Measurements from ENCODE around the gene CCNJL.

GRCh38 chr5:160268121-160268520, 44.2 kb downstream of the CCNJL start:
- TF ChIP-seq MAX (IDR thresholded peaks at IDR 0.05) (no peak), MAFK (IDR thresholded peaks at IDR 0.05; ENCODE audit: partially characterized antibody) (no peak), POLR2A (IDR thresholded peaks at IDR 0.05; ENCODE audit: low read length) (no peak), JUN (IDR thresholded peaks at IDR 0.05) (no peak), EHMT2 (IDR thresholded peaks at IDR 0.05; ENCODE audit: low read depth) (no peak), HOXB5 (CRISPR knock-in tag; IDR thresholded peaks at IDR 0.05) (no peak), FOSL2 (IDR thresholded peaks at IDR 0.05) (no peak), FOSL2 (CRISPR knock-in tag; IDR thresholded peaks at IDR 0.05) (no peak), RNF2 (IDR thresholded peaks at IDR 0.05; ENCODE audit: borderline replicate concordance, low read depth) (no peak)
- TF ChIP-seq, protein P1, sequence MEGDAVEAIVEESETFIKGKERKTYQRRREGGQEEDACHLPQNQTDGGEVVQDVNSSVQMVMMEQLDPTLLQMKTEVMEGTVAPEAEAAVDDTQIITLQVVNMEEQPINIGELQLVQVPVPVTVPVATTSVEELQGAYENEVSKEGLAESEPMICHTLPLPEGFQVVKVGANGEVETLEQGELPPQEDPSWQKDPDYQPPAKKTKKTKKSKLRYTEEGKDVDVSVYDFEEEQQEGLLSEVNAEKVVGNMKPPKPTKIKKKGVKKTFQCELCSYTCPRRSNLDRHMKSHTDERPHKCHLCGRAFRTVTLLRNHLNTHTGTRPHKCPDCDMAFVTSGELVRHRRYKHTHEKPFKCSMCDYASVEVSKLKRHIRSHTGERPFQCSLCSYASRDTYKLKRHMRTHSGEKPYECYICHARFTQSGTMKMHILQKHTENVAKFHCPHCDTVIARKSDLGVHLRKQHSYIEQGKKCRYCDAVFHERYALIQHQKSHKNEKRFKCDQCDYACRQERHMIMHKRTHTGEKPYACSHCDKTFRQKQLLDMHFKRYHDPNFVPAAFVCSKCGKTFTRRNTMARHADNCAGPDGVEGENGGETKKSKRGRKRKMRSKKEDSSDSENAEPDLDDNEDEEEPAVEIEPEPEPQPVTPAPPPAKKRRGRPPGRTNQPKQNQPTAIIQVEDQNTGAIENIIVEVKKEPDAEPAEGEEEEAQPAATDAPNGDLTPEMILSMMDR (IDR thresholded peaks at IDR 0.05) = no peak
- TF ChIP-seq, protein P2, sequence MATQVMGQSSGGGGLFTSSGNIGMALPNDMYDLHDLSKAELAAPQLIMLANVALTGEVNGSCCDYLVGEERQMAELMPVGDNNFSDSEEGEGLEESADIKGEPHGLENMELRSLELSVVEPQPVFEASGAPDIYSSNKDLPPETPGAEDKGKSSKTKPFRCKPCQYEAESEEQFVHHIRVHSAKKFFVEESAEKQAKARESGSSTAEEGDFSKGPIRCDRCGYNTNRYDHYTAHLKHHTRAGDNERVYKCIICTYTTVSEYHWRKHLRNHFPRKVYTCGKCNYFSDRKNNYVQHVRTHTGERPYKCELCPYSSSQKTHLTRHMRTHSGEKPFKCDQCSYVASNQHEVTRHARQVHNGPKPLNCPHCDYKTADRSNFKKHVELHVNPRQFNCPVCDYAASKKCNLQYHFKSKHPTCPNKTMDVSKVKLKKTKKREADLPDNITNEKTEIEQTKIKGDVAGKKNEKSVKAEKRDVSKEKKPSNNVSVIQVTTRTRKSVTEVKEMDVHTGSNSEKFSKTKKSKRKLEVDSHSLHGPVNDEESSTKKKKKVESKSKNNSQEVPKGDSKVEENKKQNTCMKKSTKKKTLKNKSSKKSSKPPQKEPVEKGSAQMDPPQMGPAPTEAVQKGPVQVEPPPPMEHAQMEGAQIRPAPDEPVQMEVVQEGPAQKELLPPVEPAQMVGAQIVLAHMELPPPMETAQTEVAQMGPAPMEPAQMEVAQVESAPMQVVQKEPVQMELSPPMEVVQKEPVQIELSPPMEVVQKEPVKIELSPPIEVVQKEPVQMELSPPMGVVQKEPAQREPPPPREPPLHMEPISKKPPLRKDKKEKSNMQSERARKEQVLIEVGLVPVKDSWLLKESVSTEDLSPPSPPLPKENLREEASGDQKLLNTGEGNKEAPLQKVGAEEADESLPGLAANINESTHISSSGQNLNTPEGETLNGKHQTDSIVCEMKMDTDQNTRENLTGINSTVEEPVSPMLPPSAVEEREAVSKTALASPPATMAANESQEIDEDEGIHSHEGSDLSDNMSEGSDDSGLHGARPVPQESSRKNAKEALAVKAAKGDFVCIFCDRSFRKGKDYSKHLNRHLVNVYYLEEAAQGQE (IDR thresholded peaks at IDR 0.05) = no peak

Measured in A549 (cell line).